Effector memory CD4-positive, alpha-beta T cell (primary cell): Measurements from ENCODE around the gene COL21A1.

Experiments used
- DNase-seq, 3 donors: peaks; one replicate each; pipeline ENCODE4 v3.0.0-alpha.2; 2020
- H3K27ac ChIP-seq: 2 replicates; pipeline ENCODE4 v1.7.0; 2013; ENCODE audit warnings: mild to moderate bottlenecking, low read length, moderate library complexity; ENCODE audit not compliant: insufficient read depth, poor library complexity, severe bottlenecking
- H3K27me3 ChIP-seq: replicated peaks from 2 replicates; pipeline ENCODE4 v1.7.0; 2013; ENCODE audit warnings: mild to moderate bottlenecking, low read length; ENCODE audit not compliant: insufficient read depth, control insufficient read depth, poor library complexity, severe bottlenecking
- H3K36me3 ChIP-seq: 2 replicates; pipeline ENCODE4 v1.7.0; 2013; ENCODE audit warnings: mild to moderate bottlenecking, low read length, moderate library complexity; ENCODE audit not compliant: control insufficient read depth, insufficient read depth
- H3K4me1 ChIP-seq: 2 replicates; pipeline ENCODE4 v1.7.0; 2013; ENCODE audit warnings: low read length, mild to moderate bottlenecking; ENCODE audit not compliant: control insufficient read depth, insufficient read depth, poor library complexity, severe bottlenecking
- H3K4me3 ChIP-seq: 2 replicates; pipeline ENCODE4 v1.7.0; 2013; ENCODE audit warnings: low read length, low read depth, mild to moderate bottlenecking; ENCODE audit not compliant: insufficient read depth, poor library complexity, severe bottlenecking
- H3K9me3 ChIP-seq: 2 replicates; pipeline ENCODE4 v1.7.0; 2013; ENCODE audit warnings: mild to moderate bottlenecking, low read length, moderate library complexity; ENCODE audit not compliant: control insufficient read depth

Gene COL21A1

GRCh38 chr6:56043076-56043475, 204.3 kb downstream of the COL21A1 start:
- no peaks in the 10 kb centered on the region for H3K36me3 ChIP-seq
- no peak overlapping the region for H3K27ac ChIP-seq
- H3K4me3 ChIP-seq = no peak overlapping the region
- H3K9me3 ChIP-seq = no peaks in the 10 kb centered on the region
- no peaks in the 10 kb centered on the region for H3K4me1 ChIP-seq
- H3K27me3 ChIP-seq = no peaks in the 10 kb centered on the region
- DNase-seq = no peak

GRCh38 chr6:56041591-56041990, 205.8 kb downstream of the COL21A1 start:
- no peaks in the 10 kb centered on the region for H3K36me3 ChIP-seq
- no peak overlapping the region for H3K4me3 ChIP-seq
- H3K27ac ChIP-seq = no peak overlapping the region
- no peaks in the 10 kb centered on the region for H3K27me3 ChIP-seq
- no peaks in the 10 kb centered on the region for H3K4me1 ChIP-seq
- no peaks in the 10 kb centered on the region for H3K9me3 ChIP-seq
- DNase-seq = no peak

GRCh38 chr6:56040889-56041301, 206.5 kb downstream of the COL21A1 start:
- no peaks in the 10 kb centered on the region for H3K27me3 ChIP-seq
- no peak for DNase-seq
- no peaks in the 10 kb centered on the region for H3K36me3 ChIP-seq
- H3K9me3 ChIP-seq = no peaks in the 10 kb centered on the region
- H3K27ac ChIP-seq = no peak overlapping the region
- no peak overlapping the region for H3K4me3 ChIP-seq
- H3K4me1 ChIP-seq = no peaks in the 10 kb centered on the region

GRCh38 chr6:56040223-56040622, 207.2 kb downstream of the COL21A1 start:
- Histone ChIP-seq H3K4me3 (no peak overlapping the region), H3K27ac (no peak overlapping the region), H3K4me1 (no peaks in the 10 kb centered on the region), H3K27me3 (no peaks in the 10 kb centered on the region), H3K9me3 (no peaks in the 10 kb centered on the region), H3K36me3 (no peaks in the 10 kb centered on the region)
- DNase-seq = no peak

- no peak for DNase-seq
- Histone ChIP-seq H3K4me3 (no peak overlapping the region), H3K4me1 (no peaks in the 10 kb centered on the region), H3K36me3 (no peaks in the 10 kb centered on the region), H3K9me3 (no peaks in the 10 kb centered on the region), H3K27me3 (no peaks in the 10 kb centered on the region), H3K27ac (no peak overlapping the region)
Measured at GRCh38 chr6:56038764-56039163, 208.6 kb downstream of the COL21A1 start.

GRCh38 chr6:56037601-56038000, 209.8 kb downstream of the COL21A1 start:
- Histone ChIP-seq H3K4me3 (no peak overlapping the region), H3K4me1 (no peaks in the 10 kb centered on the region), H3K9me3 (no peaks in the 10 kb centered on the region), H3K27me3 (no peaks in the 10 kb centered on the region), H3K27ac (no peak overlapping the region), H3K36me3 (no peaks in the 10 kb centered on the region)
- DNase-seq = no peak

- H3K36me3 ChIP-seq = no peaks in the 10 kb centered on the region
Measured at GRCh38 chr6:56036916-56037600, 210.3 kb downstream of the COL21A1 start.

GRCh38 chr6:56033401-56033800, 214.0 kb downstream of the COL21A1 start:
- Histone ChIP-seq H3K4me3 (no peak overlapping the region), H3K36me3 (no peaks in the 10 kb centered on the region)
- DNase-seq = no peak

More at GRCh38 chr6:56036916-56037600, 210.3 kb downstream of the COL21A1 start:
- no peak for DNase-seq
- no peak overlapping the region for H3K27ac ChIP-seq
- H3K9me3 ChIP-seq = no peaks in the 10 kb centered on the region
- H3K4me3 ChIP-seq = no peak overlapping the region
- no peaks in the 10 kb centered on the region for H3K4me1 ChIP-seq
- no peaks in the 10 kb centered on the region for H3K27me3 ChIP-seq

GRCh38 chr6:56032715-56033260, 214.6 kb downstream of the COL21A1 start:
- no peak for DNase-seq
- Histone ChIP-seq H3K4me1 (no peaks in the 10 kb centered on the region), H3K27me3 (no peaks in the 10 kb centered on the region), H3K27ac (no peak overlapping the region), H3K9me3 (no peaks in the 10 kb centered on the region), H3K36me3 (no peaks in the 10 kb centered on the region), H3K4me3 (no peak overlapping the region)

More at GRCh38 chr6:56033401-56033800, 214.0 kb downstream of the COL21A1 start:
- H3K27ac ChIP-seq = no peak overlapping the region
- no peaks in the 10 kb centered on the region for H3K4me1 ChIP-seq
- no peaks in the 10 kb centered on the region for H3K9me3 ChIP-seq
- no peaks in the 10 kb centered on the region for H3K27me3 ChIP-seq

GRCh38 chr6:56027865-56028264, 219.5 kb downstream of the COL21A1 start:
- Histone ChIP-seq H3K4me1 (no peaks in the 10 kb centered on the region), H3K4me3 (no peak overlapping the region), H3K36me3 (no peaks in the 10 kb centered on the region), H3K9me3 (no peaks in the 10 kb centered on the region), H3K27me3 (no peaks in the 10 kb centered on the region), H3K27ac (no peak overlapping the region)
- no peak for DNase-seq
